ENCODE results near the gene C1orf21.

The C1orf21 gene

DNA sequence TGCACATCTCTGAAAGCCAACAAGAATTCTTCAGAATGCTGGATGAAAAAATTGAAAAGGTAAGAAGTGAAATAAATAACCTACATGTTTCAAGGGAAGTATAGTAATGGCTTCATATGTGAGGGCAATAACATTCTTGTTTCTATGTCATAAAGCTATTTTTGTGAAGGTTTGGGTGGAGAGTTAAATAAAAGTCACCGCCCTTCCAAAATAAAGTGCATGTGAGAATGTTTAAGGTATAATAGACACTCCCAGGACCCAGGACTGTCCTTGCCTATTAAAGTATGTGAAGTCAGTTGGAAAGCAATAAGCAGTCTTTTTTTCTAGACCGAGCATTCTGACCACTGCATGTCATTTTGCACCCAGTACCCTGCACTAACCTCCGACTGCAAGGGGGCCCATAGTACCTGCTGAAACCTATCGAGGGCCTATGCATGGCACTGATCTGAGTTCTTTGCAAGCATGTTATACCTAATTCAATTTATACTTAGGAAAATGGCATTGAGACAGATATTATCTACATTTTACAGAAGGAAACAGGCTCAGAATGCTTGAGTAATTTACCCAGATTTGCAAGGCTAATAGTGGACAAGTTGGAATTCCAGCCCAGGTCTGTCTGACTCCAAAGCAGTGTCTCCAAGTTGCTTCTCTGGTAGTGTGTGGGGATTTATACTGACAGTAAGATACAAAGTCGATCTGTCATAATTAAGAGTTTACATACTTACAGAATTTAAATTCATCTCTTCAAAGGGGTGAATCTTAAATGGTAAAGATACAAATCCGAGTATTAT, 211.8 kb downstream of the C1orf21 start:
- in situ Hi-C loops (cut with MboI; ENCODE audit: low sequenced_read_pairs, unreplicated experiment) = no loop called here
- TF ChIP-seq, protein P1, sequence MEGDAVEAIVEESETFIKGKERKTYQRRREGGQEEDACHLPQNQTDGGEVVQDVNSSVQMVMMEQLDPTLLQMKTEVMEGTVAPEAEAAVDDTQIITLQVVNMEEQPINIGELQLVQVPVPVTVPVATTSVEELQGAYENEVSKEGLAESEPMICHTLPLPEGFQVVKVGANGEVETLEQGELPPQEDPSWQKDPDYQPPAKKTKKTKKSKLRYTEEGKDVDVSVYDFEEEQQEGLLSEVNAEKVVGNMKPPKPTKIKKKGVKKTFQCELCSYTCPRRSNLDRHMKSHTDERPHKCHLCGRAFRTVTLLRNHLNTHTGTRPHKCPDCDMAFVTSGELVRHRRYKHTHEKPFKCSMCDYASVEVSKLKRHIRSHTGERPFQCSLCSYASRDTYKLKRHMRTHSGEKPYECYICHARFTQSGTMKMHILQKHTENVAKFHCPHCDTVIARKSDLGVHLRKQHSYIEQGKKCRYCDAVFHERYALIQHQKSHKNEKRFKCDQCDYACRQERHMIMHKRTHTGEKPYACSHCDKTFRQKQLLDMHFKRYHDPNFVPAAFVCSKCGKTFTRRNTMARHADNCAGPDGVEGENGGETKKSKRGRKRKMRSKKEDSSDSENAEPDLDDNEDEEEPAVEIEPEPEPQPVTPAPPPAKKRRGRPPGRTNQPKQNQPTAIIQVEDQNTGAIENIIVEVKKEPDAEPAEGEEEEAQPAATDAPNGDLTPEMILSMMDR (IDR thresholded peaks at IDR 0.05; ENCODE audit: borderline replicate concordance, control extremely low read depth, extremely low read depth, insufficient read depth, missing control alignments) = no peak
- DNase-seq (ENCODE audit: low spot score) = no peak

DNA sequence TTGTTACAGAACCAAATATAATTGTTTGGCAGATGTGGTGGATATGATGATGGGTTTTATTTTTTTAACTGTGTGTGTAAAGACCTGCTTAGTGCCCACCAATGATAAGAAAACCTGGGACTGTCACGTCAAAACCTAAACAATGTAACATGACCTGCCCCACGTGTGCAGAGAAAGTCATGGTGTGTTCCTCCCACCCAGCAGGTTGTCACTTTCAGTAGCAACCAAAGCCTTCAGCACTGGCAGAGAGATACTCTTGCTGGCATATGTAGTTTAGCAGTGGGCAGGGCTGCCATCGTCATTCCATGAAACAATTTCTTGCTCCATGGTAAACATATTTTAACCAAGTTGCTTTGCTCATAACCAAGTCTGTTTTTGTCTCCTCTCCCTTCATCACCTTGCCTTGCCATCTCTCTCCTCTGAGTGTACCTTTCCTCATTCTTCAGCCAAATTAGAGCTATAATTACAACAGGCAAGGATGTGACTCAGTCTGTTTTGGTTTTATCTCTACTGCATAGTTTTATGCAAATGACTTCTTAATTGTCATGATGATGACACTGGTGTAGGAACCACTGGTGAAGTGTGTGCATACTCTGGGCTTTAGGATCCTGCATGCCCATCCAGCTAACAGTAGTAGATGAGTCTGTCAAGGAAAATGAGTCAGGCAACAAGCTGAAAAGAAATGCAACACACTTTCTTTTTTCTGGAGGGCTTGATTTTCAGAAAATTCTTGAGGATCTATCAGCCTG, 217.5 kb downstream of the C1orf21 start:
- no peak for DNase-seq (ENCODE audit: low spot score)
- in situ Hi-C loops (cut with MboI; ENCODE audit: low sequenced_read_pairs, unreplicated experiment) = no loop called here
- TF ChIP-seq, protein P1 (IDR thresholded peaks at IDR 0.05; ENCODE audit: borderline replicate concordance, control extremely low read depth, extremely low read depth, insufficient read depth, missing control alignments) = no peak

DNA sequence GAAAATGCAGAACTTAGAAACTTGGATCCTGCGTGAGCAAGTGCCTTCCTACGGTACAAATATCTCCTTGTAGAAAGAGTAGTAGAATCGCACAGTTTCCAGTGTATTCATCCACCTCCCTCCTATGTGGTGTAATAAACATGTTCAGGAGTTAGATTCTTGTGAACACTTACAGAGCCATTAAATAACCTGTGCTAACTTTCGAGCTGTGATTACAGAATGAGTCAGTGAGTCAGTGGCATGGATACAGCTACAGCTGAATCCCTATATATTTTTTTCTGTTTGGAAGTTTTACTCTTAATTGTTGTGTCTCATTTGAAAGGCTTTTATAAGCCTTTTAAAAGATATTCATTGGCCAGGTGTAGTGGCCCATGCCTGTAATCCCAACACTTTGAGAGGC, 219.1 kb downstream of the C1orf21 start:
- TF ChIP-seq, protein P1 (IDR thresholded peaks at IDR 0.05; ENCODE audit: borderline replicate concordance, control extremely low read depth, extremely low read depth, insufficient read depth, missing control alignments) = no peak
- in situ Hi-C loops (cut with MboI; ENCODE audit: low sequenced_read_pairs, unreplicated experiment) = no loop called here
- DNase-seq (ENCODE audit: low spot score) = no peak

DNA sequence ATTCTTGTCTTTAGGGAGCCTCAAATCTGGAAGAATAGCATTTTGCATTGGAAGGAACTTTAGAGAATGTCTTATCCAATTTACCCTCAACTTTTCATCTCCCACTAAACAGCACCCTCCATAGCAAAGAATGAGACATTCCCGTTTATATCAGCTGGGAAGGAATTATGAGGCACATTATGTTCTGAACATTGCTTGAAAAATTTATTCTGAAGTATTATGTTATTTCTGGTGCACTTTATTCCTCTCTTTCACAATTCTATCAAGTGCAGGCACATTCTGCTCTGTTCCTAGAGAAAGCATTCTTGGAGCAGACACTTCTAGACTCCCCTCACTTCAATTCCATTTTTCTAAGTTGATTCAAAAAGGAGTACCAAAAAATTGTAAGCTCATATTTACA, 220.0 kb downstream of the C1orf21 start:
- in situ Hi-C loops (cut with MboI; ENCODE audit: low sequenced_read_pairs, unreplicated experiment) = no loop called here
- TF ChIP-seq, protein P1 (IDR thresholded peaks at IDR 0.05; ENCODE audit: borderline replicate concordance, control extremely low read depth, extremely low read depth, insufficient read depth, missing control alignments) = no peak
- DNase-seq (ENCODE audit: low spot score) = no peak

DNA sequence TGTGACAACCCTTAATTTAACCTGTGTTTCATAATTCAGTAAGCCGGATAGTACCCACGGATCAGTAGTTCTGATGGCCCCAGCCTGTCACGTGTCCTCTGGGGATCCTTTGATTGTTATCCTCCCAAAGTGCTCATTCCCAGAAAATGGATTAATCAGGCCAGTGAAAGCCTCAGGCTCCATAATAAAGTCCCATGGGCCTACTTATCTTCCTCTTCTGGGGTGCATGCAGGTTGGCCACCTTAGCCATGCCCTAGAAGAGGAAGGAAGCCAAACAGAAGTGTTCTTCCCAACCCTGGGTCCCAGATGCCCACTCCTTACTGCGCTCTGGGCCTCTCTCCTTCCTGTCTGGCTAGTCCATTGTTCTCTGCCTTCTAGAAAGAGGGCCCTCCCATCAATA, 221.8 kb downstream of the C1orf21 start:
- TF ChIP-seq, protein P1 (IDR thresholded peaks at IDR 0.05; ENCODE audit: borderline replicate concordance, control extremely low read depth, extremely low read depth, insufficient read depth, missing control alignments) = no peak
- in situ Hi-C loops (cut with MboI; ENCODE audit: low sequenced_read_pairs, unreplicated experiment) = no loop called here
- no peak for DNase-seq (ENCODE audit: low spot score)

DNA sequence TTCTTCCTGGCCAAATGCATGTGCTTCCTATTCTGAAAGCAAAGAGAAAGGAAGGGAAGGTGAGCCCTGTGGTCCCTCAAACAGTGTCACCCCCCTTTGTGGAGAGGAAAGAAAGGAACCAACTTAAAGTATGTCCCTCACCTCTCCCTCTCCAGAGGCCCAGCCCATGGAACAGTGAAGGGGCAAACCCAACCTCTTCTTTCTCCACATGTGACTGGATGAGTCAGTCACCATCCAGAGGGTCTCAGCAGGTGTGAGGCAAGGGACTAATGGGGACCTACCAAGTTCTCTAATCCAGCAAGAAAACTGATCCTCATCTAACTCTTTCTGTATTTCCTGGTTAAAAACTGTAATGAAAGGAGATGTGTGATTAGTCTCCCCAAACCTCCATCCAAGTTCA, 222.2 kb downstream of the C1orf21 start:
- in situ Hi-C loops (cut with MboI; ENCODE audit: low sequenced_read_pairs, unreplicated experiment) = no loop called here
- TF ChIP-seq, protein P1 (IDR thresholded peaks at IDR 0.05; ENCODE audit: borderline replicate concordance, control extremely low read depth, extremely low read depth, insufficient read depth, missing control alignments) = no peak
- no peak for DNase-seq (ENCODE audit: low spot score)
